Natural killer cell (primary cell): ENCODE measurements around the gene CLPTM1L. TPM values are rescaled to one million over a fixed set of nuclear protein-coding genes. Genes with fewer than 3 reads are reported as not detected.
"Not testable (repeated sequence)": the region's sequence is repeated elsewhere in the genome, so short reads cannot be mapped to it uniquely, and the experiment has no call there.

Experiments
- ATAC-seq, 3 donors: fragments of 150-1000 bp in 2 of 3; fragments of 200-7000 bp in 1 of 3; cut with Tn5 transposase; 1 replicate in 1 of 3; 2 replicates in 2 of 3; pipeline ENCODE4 v1.10.0; 2021; ENCODE audit warnings: mild to moderate bottlenecking in 2 of 3, moderate library complexity in 2 of 3
- DNase-seq, 2 donors: peaks; one replicate each; pipeline versions ENCODE4 v3.0.0 to v3.0.0-alpha.2; 2013 to 2021; ENCODE audit warnings: mixed read lengths in 1 of 2
- H3K27ac ChIP-seq: one replicate; pipeline ENCODE4 v1.5.1; 2013; ENCODE audit warnings: mild to moderate bottlenecking, low read length
- H3K27me3 ChIP-seq: one replicate; pipeline ENCODE4 v1.6.1; 2013; ENCODE audit warnings: low read length; ENCODE audit not compliant: control insufficient read depth, insufficient read depth
- H3K36me3 ChIP-seq: one replicate; pipeline ENCODE4 v1.6.1; 2013; ENCODE audit warnings: low read length; ENCODE audit not compliant: control insufficient read depth, insufficient read depth
- H3K4me1 ChIP-seq: one replicate; pipeline ENCODE4 v1.6.1; 2013; ENCODE audit warnings: low read length; ENCODE audit not compliant: control insufficient read depth, insufficient read depth
- H3K4me3 ChIP-seq: one replicate; pipeline ENCODE4 v1.5.1; 2013; ENCODE audit warnings: low read length
- H3K9me3 ChIP-seq: one replicate; pipeline ENCODE4 v1.6.1; 2013; ENCODE audit warnings: low read length; ENCODE audit not compliant: control insufficient read depth, insufficient read depth
- H3K27ac Mint-ChIP-seq, 2 donors: one replicate each; pipeline ENCODE4 v1.8.0; 2022; ENCODE audit warnings: mild to moderate bottlenecking in 2 of 2, mixed read lengths in 2 of 2, moderate library complexity in 1 of 2
- H3K27me3 Mint-ChIP-seq, 2 donors: one replicate each; pipeline ENCODE4 v1.8.0; 2022; ENCODE audit warnings: low read depth in 2 of 2, mixed read lengths in 2 of 2
- H3K36me3 Mint-ChIP-seq: one replicate; pipeline ENCODE4 v1.8.0; 2022; ENCODE audit warnings: mixed read lengths
- H3K4me1 Mint-ChIP-seq, 2 donors: one replicate each; pipeline ENCODE4 v1.8.0; 2022; ENCODE audit warnings: mixed read lengths in 2 of 2
- H3K4me3 Mint-ChIP-seq: one replicate; pipeline ENCODE4 v1.8.0; 2022; ENCODE audit warnings: mild to moderate bottlenecking, moderate library complexity, mixed read lengths
- H3K9me3 Mint-ChIP-seq, 2 donors: one replicate each; pipeline ENCODE4 v1.8.0; 2022; ENCODE audit warnings: mixed read lengths in 2 of 2
- CTCF ChIP-seq: fragments of 200-600 bp; IDR thresholded peaks from one replicate; pipeline ENCODE4 v1.8.0; 2022; ENCODE audit warnings: antibody characterized with exemption
- WGBS: methylation state at CpG from one replicate; pipeline ENCODE4 v1.1.7; 2013; ENCODE audit warnings: missing lambda C conversion rate; ENCODE audit not compliant: insufficient coverage; 5-methylcytosine and 5-hydroxymethylcytosine counted together
- intact Hi-C: fragments of 100-400 bp; cut with micrococcal nuclease; formaldehyde crosslinking; loops from one replicate; pipeline ENCODE4 v1.14.2; 2022
- total RNA-seq, 4 donors: library from RNA; stranded (reverse); fragments of 120-200 nt in 1 of 4; gene quantifications; one replicate each; pipeline versions ENCODE4 v1.2.3 to v1.2.4, GENCODE V29; 2013 to 2022

Gene CLPTM1L
- total RNA-seq, 3 donors from 2014 or later (not counting 1 experiment from before 2014, with no cell fraction given), result 67.1 to 105 (median 97.5) TPM

GRCh38 chr5:1334831-1335539 lies 9.9 kb downstream of the CLPTM1L start:
- intact Hi-C loops, result no loop called here
- Mint-ChIP-seq H3K4me3 (no peak overlapping the region), H3K4me1 (peaks cover 8 to 14% of the 10 kb centered on the region in 2 donors), H3K9me3 (no peaks in the 10 kb centered on the region), H3K27ac (no peak overlapping the region), H3K36me3 (no peaks in the 10 kb centered on the region), H3K27me3 (no peaks in the 10 kb centered on the region)
- DNase-seq, result no peak
- H3K4me1 ChIP-seq, result no peaks in the 10 kb centered on the region
- TF ChIP-seq CTCF, result no peak
- 98% methylated on average over 32 of the region's 32 CpGs for WGBS
- ATAC-seq, result no peak
- no peaks in the 10 kb centered on the region for H3K27me3 ChIP-seq
- H3K4me3 ChIP-seq, result no peak overlapping the region
- no peak overlapping the region for H3K27ac ChIP-seq
- H3K36me3 ChIP-seq, result peaks cover 90% of the 10 kb centered on the region
- no peaks in the 10 kb centered on the region for H3K9me3 ChIP-seq

GRCh38 chr5:1333986-1334385 lies 10.9 kb downstream of the CLPTM1L start:
- Histone ChIP-seq H3K27ac (no peak overlapping the region), H3K4me3 (no peak overlapping the region), H3K36me3 (peaks cover 87% of the 10 kb centered on the region), H3K9me3 (no peaks in the 10 kb centered on the region), H3K4me1 (no peaks in the 10 kb centered on the region), H3K27me3 (no peaks in the 10 kb centered on the region)
- intact Hi-C loops, result no loop called here
- Mint-ChIP-seq H3K36me3 (no peaks in the 10 kb centered on the region), H3K4me3 (no peak overlapping the region), H3K27me3 (no peaks in the 10 kb centered on the region), H3K9me3 (no peaks in the 10 kb centered on the region), H3K4me1 (peaks cover 8 to 14% of the 10 kb centered on the region in 2 donors), H3K27ac (no peak overlapping the region)
- WGBS, result 96% methylated on average over 14 of the region's 14 CpGs
- no peak for TF ChIP-seq CTCF
- DNase-seq (no peak), ATAC-seq (no peak)

- peaks cover 80% of the 10 kb centered on the region for H3K36me3 ChIP-seq
- H3K27me3 Mint-ChIP-seq, H3K9me3 ChIP-seq, DNase-seq, H3K36me3 Mint-ChIP-seq, H3K4me3 Mint-ChIP-seq, H3K27me3 ChIP-seq, H3K4me3 ChIP-seq, H3K27ac Mint-ChIP-seq, ATAC-seq, H3K9me3 Mint-ChIP-seq, H3K4me1 ChIP-seq, H3K27ac ChIP-seq, intact Hi-C loops: not testable (repeated sequence)
- peaks cover 14 to 21% of the 10 kb centered on the region in 2 donors for H3K4me1 Mint-ChIP-seq
- WGBS, result 98% methylated on average over 3 of the region's 5 CpGs
These were observed 11.6 kb downstream of the CLPTM1L start for GRCh38 chr5:1333286-1333685.

GRCh38 chr5:1332461-1333001 lies 12.4 kb downstream of the CLPTM1L start:
- Mint-ChIP-seq H3K4me1 (peaks cover 14 to 26% of the 10 kb centered on the region in 2 donors), H3K36me3 (no peaks in the 10 kb centered on the region), H3K9me3 (no peaks in the 10 kb centered on the region), H3K27ac (no peak overlapping the region), H3K27me3 (no peaks in the 10 kb centered on the region), H3K4me3 (no peak overlapping the region)
- DNase-seq (no peak), ATAC-seq (no peak)
- TF ChIP-seq CTCF, result no peak
- Histone ChIP-seq H3K4me3 (no peak overlapping the region), H3K27ac (no peak overlapping the region), H3K4me1 (no peaks in the 10 kb centered on the region), H3K9me3 (no peaks in the 10 kb centered on the region), H3K36me3 (peaks cover 73% of the 10 kb centered on the region), H3K27me3 (no peaks in the 10 kb centered on the region)
- WGBS, result 96% methylated on average over 9 of the region's 11 CpGs
- intact Hi-C loops, result no loop called here
